Karpas-422 (cell line): Measurements from ENCODE around the gene BDKRB2. TPM values are rescaled to one million over a fixed set of nuclear protein-coding genes. Genes with fewer than 3 reads are reported as not detected.

ENCODE experiments used
- DNase-seq: peaks from one replicate; pipeline ENCODE4 v3.0.0-alpha.2; 2015
- H2AFZ ChIP-seq: fragments of 200-600 bp; sonication (generic); 2 replicates; pipeline ENCODE4 v1.6.1; 2014; ENCODE audit warnings: antibody characterized with exemption, low read length, mixed read lengths
- H3K27ac ChIP-seq: fragments of 200-600 bp; sonication (generic); 2 replicates; pipeline ENCODE4 v1.5.1; 2014; ENCODE audit warnings: mild to moderate bottlenecking, low read length, moderate library complexity
- H3K27me3 ChIP-seq: fragments of 200-600 bp; sonication (generic); 2 replicates; pipeline ENCODE4 v1.6.1; 2014; ENCODE audit warnings: low read length, mixed read lengths
- H3K36me3 ChIP-seq: fragments of 200-600 bp; sonication (generic); 2 replicates; pipeline ENCODE4 v1.6.1; 2014; ENCODE audit warnings: low read length, mixed read lengths; ENCODE audit not compliant: insufficient read depth
- H3K4me1 ChIP-seq: fragments of 200-600 bp; sonication (generic); 2 replicates; pipeline ENCODE4 v1.6.1; 2014; ENCODE audit warnings: mild to moderate bottlenecking, low read length, mixed read lengths
- H3K4me2 ChIP-seq: fragments of 200-600 bp; sonication (generic); 2 replicates; pipeline ENCODE4 v1.6.1; 2014; ENCODE audit warnings: low read length, low read depth, mild to moderate bottlenecking; ENCODE audit not compliant: poor library complexity, severe bottlenecking
- H3K4me3 ChIP-seq: fragments of 200-600 bp; sonication (generic); 2 replicates; pipeline ENCODE4 v1.5.1; 2014; ENCODE audit warnings: mild to moderate bottlenecking, antibody characterized with exemption, low read length, mixed read lengths
- H3K79me2 ChIP-seq: fragments of 200-600 bp; sonication (generic); 2 replicates; pipeline ENCODE4 v1.6.1; 2014; ENCODE audit warnings: mild to moderate bottlenecking, low read length, mixed read lengths
- H3K9ac ChIP-seq: fragments of 200-600 bp; sonication (generic); 2 replicates; pipeline ENCODE4 v1.6.0; 2014; ENCODE audit warnings: low read length
- H3K9me2 ChIP-seq: fragments of 200-600 bp; sonication (generic), shearing (Covaris generic); replicated peaks from 2 replicates; pipeline ENCODE4 v1.6.0; 2014; ENCODE audit warnings: mild to moderate bottlenecking, low read length, moderate library complexity; ENCODE audit not compliant: insufficient read depth
- H3K9me3 ChIP-seq: fragments of 300-700, 200-600 bp; sonication (generic); 2 replicates; pipeline ENCODE4 v1.6.1; 2014; ENCODE audit warnings: low read length, mixed read lengths
- H4K20me1 ChIP-seq: fragments of 200-600 bp; sonication (generic); 2 replicates; pipeline ENCODE4 v1.6.1; 2014; ENCODE audit warnings: mild to moderate bottlenecking, antibody characterized with exemption, low read length, low read depth; ENCODE audit not compliant: insufficient read depth
- small RNA-seq: library from RNA; depleted of rRNA; stranded (forward); fragments of <200 nt; gene quantifications from one replicate; pipeline ENCODE3, GENCODE V24; 2014
- total RNA-seq: library from RNA; depleted of rRNA; stranded (reverse); fragments of >200 nt; shearing (Covaris generic); gene quantifications from 2 replicates; pipeline ENCODE4 v1.2.3, GENCODE V29; 2014; ENCODE audit warnings: low replicate concordance; rRNA removed

BDKRB2 gene
- total RNA-seq, 1 experiment from 2014 or later, result not detected

GRCh38 chr14:96284008-96284407, 79.4 kb downstream of the BDKRB2 start:
- Histone ChIP-seq H3K4me2 (no peak overlapping the region), H3K27me3 (no peaks in the 10 kb centered on the region), H3K27ac (no peak overlapping the region), H3K9me2 (no peaks in the 10 kb centered on the region), H3K36me3 (peaks cover 12% of the 10 kb centered on the region), H3K4me3 (no peak overlapping the region), H3K9ac (no peak overlapping the region), H3K79me2 (no peaks in the 10 kb centered on the region), H3K9me3 (no peaks in the 10 kb centered on the region), H4K20me1 (no peaks in the 10 kb centered on the region), H3K4me1 (no peaks in the 10 kb centered on the region), H2AFZ (no peak overlapping the region)
- no peak for DNase-seq

- H3K27ac ChIP-seq, result no peak overlapping the region
- no peaks in the 10 kb centered on the region for H3K9me3 ChIP-seq
- H3K4me3 ChIP-seq, result no peak overlapping the region
- H3K27me3 ChIP-seq, result no peaks in the 10 kb centered on the region
- no peaks in the 10 kb centered on the region for H3K9me2 ChIP-seq
- peaks cover 12% of the 10 kb centered on the region; the same call in 1 of the 2 replicates for H3K36me3 ChIP-seq
- H3K4me1 ChIP-seq, result no peaks in the 10 kb centered on the region
- H3K79me2 ChIP-seq, result no peaks in the 10 kb centered on the region
- H2AFZ ChIP-seq, result no peak overlapping the region
- DNase-seq, result no peak
- H3K9ac ChIP-seq, result no peak overlapping the region
- no peaks in the 10 kb centered on the region for H4K20me1 ChIP-seq
- H3K4me2 ChIP-seq, result no peak overlapping the region
These were observed 79.8 kb downstream of the BDKRB2 start for GRCh38 chr14:96284430-96284829.

GRCh38 chr14:96285667-96286066, 81.0 kb downstream of the BDKRB2 start:
- Histone ChIP-seq H3K4me1 (no peaks in the 10 kb centered on the region), H3K36me3 (peaks cover 24% of the 10 kb centered on the region; the same call in 1 of the 2 replicates), H3K79me2 (no peaks in the 10 kb centered on the region), H3K27ac (no peak overlapping the region), H3K4me2 (no peak overlapping the region), H2AFZ (no peak overlapping the region), H3K9ac (no peak overlapping the region), H3K9me2 (no peaks in the 10 kb centered on the region), H4K20me1 (no peaks in the 10 kb centered on the region), H3K9me3 (no peaks in the 10 kb centered on the region), H3K4me3 (no peak overlapping the region), H3K27me3 (no peaks in the 10 kb centered on the region)
- DNase-seq, result no peak

GRCh38 chr14:96286251-96286650, 81.6 kb downstream of the BDKRB2 start:
- Histone ChIP-seq H3K9ac (no peak overlapping the region), H3K9me2 (no peaks in the 10 kb centered on the region), H3K36me3 (peaks cover 27% of the 10 kb centered on the region; the same call in 1 of the 2 replicates), H3K4me2 (no peak overlapping the region), H4K20me1 (no peaks in the 10 kb centered on the region), H3K9me3 (no peaks in the 10 kb centered on the region), H3K27me3 (no peaks in the 10 kb centered on the region), H3K4me3 (no peak overlapping the region), H3K27ac (no peak overlapping the region), H3K79me2 (no peaks in the 10 kb centered on the region), H3K4me1 (no peaks in the 10 kb centered on the region), H2AFZ (no peak overlapping the region)
- no peak for DNase-seq

- H3K36me3 ChIP-seq, result peaks cover 26% of the 10 kb centered on the region; the same call in 1 of the 2 replicates
- H4K20me1 ChIP-seq, result no peaks in the 10 kb centered on the region
- no peak overlapping the region for H3K27ac ChIP-seq
- no peaks in the 10 kb centered on the region for H3K79me2 ChIP-seq
- H2AFZ ChIP-seq, result no peak overlapping the region
- H3K4me1 ChIP-seq, result no peaks in the 10 kb centered on the region
- no peaks in the 10 kb centered on the region for H3K27me3 ChIP-seq
- H3K4me2 ChIP-seq, result no peak overlapping the region
- DNase-seq, result no peak
- H3K9ac ChIP-seq, result no peak overlapping the region
- no peaks in the 10 kb centered on the region for H3K9me3 ChIP-seq
- H3K9me2 ChIP-seq, result no peaks in the 10 kb centered on the region
- H3K4me3 ChIP-seq, result no peak overlapping the region
These were observed 83.2 kb downstream of the BDKRB2 start for GRCh38 chr14:96287856-96288255.

Small RNAs within 50 kb of the gene (small RNA-seq; reads per million reads assigned to genes)
- gene CKS1BP1, result not detected

Other genes starting within 250 kb of the BDKRB2 start
- 0.07 and 0.11 TPM in 2 replicates for gene C14orf132, start 165.5 kb upstream of the BDKRB2 start, total RNA-seq
- gene BDKRB1, start 51.4 kb downstream of the BDKRB2 start, total RNA-seq, result not detected in 2 replicates
- 53.9 and 60.8 TPM in 2 replicates for gene ATG2B, start 158.5 kb downstream of the BDKRB2 start, total RNA-seq
- 20.5 and 53.3 TPM in 2 replicates for gene GSKIP, start 158.7 kb downstream of the BDKRB2 start, total RNA-seq
- 4.7 and 9.5 TPM in 2 replicates for gene AK7, start 187.3 kb downstream of the BDKRB2 start, total RNA-seq